ENCODE measurements around the gene SORCS3. TPM values are rescaled to one million over a fixed set of nuclear protein-coding genes. Genes with fewer than 3 reads are reported as not detected.

SORCS3 gene
- polyA plus RNA-seq, 1 donor = not detected

- no peak for DNase-seq
Observed at GRCh38 chr10:104779701-104780100, 138.6 kb downstream of the SORCS3 start.

- no peak for DNase-seq
Observed at GRCh38 chr10:104780165-104780564, 139.1 kb downstream of the SORCS3 start.

GRCh38 chr10:104780946-104781595, 140.0 kb downstream of the SORCS3 start:
- no peak for DNase-seq

- DNase-seq = no peak
Observed at GRCh38 chr10:104784452-104784851, 143.4 kb downstream of the SORCS3 start.

GRCh38 chr10:104791471-104791870, 150.4 kb downstream of the SORCS3 start:
- DNase-seq = no peak

- no peak for DNase-seq
Observed at GRCh38 chr10:104795411-104795810, 154.3 kb downstream of the SORCS3 start.

GRCh38 chr10:104796823-104797222, 155.7 kb downstream of the SORCS3 start:
- DNase-seq = no peak

GRCh38 chr10:104802941-104803340, 161.9 kb downstream of the SORCS3 start:
- no peak for DNase-seq

- no peak for DNase-seq
Observed at GRCh38 chr10:104804880-104805279, 163.8 kb downstream of the SORCS3 start.

- no peak for DNase-seq
Observed at GRCh38 chr10:104806801-104807200, 165.7 kb downstream of the SORCS3 start.

- no peak for DNase-seq
Observed at GRCh38 chr10:104807581-104808310, 166.7 kb downstream of the SORCS3 start.

- DNase-seq = no peak
Observed at GRCh38 chr10:104809288-104810090, 168.4 kb downstream of the SORCS3 start.

GRCh38 chr10:104811166-104811565, 170.1 kb downstream of the SORCS3 start:
- DNase-seq = no peak

- no peak for DNase-seq
Observed at GRCh38 chr10:104816501-104816900, 175.4 kb downstream of the SORCS3 start.

- DNase-seq = no peak
Observed at GRCh38 chr10:104819731-104820130, 178.6 kb downstream of the SORCS3 start.

- no peak for DNase-seq
Observed at GRCh38 chr10:104822088-104822487, 181.0 kb downstream of the SORCS3 start.

- DNase-seq = peak; percentile 36
Observed at GRCh38 chr10:104824380-104825006, 183.4 kb downstream of the SORCS3 start.

GRCh38 chr10:104831272-104831671, 190.2 kb downstream of the SORCS3 start:
- DNase-seq = no peak

GRCh38 chr10:104834580-104834979, 193.5 kb downstream of the SORCS3 start:
- DNase-seq = no peak

- no peak for DNase-seq
Observed at GRCh38 chr10:104835422-104835821, 194.3 kb downstream of the SORCS3 start.

- no peak for DNase-seq
Observed at GRCh38 chr10:104842704-104843103, 201.6 kb downstream of the SORCS3 start.

- no peak for DNase-seq
Observed at GRCh38 chr10:104844073-104844472, 203.0 kb downstream of the SORCS3 start.

- DNase-seq = no peak
Observed at GRCh38 chr10:104850023-104850422, 208.9 kb downstream of the SORCS3 start.

Measured in hindlimb muscle (tissue), 1 donor.